ENCODE results near the gene AK8.

Gene AK8

DNA sequence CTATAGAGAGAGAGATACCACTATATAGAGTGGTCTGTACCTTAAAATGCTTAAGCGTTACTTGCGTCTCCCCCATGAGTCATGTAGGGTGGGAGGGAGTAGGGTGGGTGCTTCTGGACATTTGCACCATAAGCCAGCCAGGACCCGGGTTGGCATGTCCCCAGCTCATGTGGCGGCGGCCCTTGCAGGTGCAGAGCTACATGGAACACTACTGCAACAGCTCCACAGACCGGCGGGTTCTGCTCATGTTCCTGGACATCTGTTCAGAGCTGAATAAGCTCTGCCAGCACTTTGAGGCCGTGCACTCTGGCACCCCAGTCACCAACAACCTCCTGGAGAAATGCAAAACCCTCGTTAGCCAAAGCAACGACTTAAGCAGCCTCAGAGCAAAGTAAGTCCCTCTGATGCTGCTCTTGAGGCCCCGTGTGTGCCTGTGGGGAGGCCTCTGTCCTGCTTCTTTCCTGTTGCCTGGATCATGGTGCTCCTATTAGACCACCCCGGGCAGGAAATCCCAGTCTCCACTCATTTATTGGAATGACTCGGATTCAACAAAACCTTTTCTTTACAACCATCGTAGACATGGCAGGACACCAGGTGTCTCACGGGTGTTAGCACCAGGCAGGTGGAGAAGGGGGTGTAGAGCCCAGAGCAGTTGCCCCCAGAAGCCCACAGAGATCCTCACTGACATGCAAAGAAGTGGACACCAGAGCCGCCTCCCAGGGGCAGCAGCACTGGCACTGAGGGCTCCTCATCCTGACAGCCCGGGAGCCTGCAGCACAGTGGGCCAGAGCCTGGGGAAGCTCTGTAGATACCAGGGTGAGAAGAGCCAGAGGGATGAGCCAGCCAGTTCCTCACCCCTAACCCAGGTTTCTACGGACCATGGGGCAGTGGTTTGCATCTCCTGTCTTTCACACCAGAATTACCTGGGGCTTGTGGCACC is 9.4 kb upstream of the AK8 start:
- no peak for DNase-seq (ENCODE audit: low read depth)

DNA sequence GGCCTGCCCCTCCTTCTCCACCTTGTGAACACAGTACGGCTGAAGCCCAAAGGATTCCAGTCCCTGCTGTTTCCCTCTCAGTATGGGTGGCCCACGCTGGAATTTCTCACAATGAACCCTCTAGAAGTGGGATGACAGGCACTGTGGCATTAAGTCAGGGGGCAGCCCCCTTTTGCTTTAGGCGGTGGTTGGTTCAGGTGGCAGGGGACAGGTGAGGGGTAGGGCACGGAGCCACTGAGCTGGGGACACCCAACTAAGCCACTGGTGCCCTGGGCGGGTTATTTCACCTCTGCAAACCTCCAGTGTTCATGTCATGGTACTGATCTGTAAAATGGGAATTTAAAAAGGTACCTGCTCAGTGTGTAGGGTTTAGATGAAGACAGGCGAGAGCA is 8.2 kb upstream of the AK8 start:
- DNase-seq (ENCODE audit: low read depth): no peak

DNA sequence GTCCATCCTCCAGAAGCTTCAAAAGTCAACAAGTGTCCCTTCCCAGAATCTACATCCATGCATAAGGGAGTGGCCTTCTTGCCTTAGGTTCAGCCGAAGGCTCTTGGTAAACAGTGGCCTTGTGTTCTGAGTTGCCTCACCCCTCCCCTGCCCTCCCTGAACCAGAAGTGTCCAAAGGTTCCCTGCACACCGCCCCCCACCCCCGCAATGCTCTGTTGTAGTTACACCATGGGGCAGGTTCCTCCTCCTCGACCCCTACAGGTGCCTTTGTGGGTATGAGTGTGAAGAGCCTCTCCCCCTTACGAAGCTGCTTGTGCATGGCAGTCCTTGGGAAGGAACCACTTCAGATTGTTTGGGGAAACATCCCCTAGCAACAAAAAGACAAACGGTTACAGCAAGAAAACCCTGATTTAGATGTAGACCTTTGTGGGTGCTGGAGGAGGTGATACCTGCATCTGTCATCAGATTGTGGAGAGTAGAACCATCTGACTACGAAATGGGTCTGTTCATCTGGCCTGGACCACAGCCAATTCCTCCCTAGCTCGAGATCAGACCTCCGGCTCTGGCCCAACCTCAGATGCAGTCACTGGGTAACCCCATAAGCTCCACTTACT is 7.7 kb upstream of the AK8 start:
- no peak for DNase-seq (ENCODE audit: low read depth)

DNA sequence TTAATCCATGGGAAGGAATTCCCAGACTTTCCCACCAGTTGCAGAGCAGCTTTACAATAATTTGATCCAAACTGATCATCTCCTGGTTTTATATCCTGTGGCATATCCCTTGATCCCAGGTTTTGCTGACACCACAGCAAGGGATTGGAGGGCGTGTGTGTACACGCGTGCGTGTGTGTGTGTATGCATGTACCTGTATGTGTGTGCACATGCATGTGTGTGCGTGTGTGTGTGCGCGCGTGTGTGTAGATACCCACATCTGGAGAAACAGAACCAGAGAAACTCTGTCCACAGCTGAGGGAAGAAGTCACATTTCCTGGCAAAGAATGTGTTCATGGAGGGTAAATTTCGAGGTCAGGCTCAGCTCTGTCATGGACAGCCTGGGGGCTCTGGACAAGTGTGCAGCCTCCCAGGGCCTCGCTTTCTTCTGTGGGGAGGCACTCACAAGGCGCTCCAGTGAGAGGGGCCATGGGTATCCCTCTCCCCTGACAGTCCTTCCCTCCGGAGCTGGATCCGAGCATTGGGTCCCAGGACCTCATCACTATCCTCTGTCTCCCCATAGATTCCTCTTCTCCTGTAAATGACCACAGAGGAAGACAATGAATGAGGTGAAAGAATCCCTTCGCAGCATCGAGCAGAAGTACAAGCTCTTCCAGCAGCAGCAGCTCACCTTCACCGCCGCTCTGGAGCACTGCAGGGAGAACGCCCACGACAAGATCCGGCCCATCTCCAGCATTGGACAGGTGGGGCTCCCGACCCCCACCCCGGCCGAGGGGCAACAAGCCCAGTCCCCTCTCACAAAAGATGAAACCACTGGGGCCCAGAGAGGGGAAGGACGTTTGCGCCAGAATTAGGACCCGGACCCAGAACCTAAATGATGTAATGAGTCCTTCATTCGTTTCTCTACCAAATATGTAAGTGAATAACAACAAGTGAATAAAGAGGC is 5.5 kb upstream of the AK8 start:
- DNase-seq (ENCODE audit: low read depth): no peak

DNA sequence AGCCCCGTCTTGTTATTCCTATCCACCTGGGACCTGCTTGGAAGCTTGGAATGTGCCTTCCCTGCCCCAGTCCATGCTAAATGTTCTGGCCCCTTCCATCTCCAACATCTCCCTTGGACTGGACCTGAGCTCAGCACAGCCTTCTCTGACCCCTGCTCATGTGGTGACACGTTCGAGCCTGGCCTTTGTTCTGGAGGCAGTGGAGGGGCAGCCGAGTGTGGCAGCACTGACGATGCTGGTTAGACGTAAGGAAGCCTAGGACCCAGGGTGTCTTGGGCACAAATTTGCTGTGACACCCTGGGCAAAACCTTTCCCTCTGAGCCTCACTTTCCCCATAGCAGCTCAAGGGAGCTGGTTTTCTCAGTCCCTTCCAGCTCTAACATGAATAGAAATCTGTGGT is 4.5 kb upstream of the AK8 start:
- DNase-seq (ENCODE audit: low read depth): no peak

DNA sequence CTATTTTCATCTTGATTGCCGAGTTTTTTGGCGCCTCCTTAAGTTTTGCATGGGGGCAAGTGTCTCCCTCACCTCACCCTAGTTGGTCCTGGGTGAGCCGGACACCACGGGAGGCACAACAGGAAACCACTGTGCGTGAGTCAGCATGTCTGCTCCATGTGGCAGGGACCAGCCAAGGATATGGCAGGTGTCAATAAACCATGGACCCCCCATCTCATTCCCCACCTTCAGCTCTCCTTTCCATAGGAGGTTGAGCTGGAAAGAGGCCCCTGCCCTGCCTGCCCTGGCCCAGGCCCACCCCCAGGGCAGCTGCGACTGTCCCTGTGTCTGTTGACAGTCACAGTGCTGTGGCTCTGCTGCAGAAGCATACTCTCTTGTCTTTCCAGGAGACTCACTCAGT is 3.7 kb upstream of the AK8 start:
- DNase-seq (ENCODE audit: low read depth): no peak

DNA sequence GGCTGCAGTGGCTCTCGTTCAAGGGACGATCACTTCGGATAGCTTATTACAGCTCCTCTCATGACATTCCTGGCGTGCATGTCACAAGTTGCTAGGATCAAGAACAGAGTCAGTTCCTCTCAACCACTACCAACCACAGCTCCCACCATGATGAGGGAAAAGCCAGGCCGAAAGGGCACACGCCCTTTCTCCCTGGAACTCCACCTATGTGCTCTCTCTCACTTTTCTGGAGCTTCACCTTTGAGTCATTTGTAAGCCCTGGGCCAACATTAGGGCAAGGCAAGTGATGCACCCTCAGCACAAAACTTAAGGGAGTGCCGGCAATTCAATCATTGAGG is 2.2 kb upstream of the AK8 start:
- no peak for DNase-seq (ENCODE audit: low read depth)

DNA sequence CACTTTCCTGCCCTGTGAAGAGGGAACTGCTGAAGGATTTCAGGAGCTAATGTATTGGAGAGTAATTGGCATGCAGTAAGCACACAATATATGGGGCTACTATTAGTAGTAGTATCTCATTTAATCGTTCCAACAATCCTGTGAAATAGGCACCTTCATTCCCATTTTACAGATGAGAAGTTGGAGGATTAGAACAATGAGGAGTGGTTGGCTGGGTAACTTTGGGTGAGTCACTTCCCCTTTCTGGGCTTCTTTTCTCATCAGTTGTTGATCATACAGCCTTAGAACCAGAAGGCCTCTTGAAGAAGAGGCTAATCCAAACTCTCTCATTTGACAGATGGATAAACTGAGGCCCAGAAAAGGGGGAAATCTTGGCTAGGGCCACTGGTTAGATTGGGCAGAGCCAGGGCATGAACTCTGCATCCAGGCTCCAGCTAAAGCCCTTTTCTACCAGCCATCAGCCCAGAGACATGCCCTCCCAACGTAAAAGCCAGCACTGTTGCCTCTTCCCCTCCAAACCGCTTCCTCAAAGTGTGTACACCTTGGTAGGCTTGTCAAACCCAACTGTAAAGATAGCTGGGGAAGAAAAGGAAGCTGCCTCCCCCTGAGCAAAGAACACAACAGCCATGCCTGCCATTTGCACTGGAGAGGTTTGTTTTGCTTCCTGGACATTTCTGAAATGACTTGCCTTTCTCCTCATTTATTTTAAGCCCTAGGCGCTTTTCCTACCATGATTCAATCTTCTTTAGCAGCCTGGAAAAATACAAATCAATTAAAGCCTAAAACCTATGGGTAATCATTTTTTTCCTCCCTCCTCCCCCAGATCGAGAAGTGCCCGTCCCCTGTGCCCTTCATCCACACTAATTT is 1.6 kb upstream of the AK8 start:
- no peak for DNase-seq (ENCODE audit: low read depth)

DNA sequence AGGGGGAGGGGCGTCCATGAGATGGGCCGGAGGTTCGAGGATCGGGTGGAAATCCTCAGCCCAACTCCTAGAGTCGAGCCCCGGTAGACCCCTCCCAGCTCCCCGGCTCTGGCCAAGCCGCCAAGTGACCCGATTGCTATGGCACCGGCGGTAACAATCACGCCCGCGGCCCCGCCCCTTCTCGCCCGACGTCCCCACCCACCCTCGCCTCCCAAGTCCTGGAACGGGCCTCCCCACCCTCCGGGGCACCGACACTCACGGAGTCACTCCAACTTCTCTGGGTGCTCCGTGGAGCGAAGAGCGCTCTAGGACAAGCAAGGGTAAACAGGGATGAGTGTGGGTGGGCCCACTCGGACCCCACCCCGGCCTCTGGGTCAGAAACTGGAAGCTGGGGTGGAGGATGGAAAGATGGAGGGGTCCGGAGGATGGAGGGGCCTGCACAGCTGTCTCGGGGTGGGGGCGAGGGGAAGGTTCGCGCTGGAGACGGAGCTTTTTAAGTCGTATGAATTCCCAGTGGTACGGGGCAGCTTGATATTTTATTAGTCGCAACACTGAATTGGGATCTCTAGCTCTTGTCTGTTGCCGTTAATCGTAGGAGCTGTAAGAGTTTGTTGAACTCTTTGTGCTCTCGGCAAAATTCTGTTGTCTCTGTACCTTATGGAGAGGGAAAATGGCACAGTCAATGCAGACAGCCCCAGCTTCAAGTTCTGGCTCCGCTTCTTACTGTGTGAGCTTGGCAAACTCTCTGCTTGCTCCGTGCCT is 792 bp upstream of the AK8 start, which contains the start of gene SPACA9:
Gene SPACA9 (plus strand): TSS at position 204 of the 762 bp plus-strand sequence. CDS start 5,050 bp downstream, outside the sequence.
- no peak for DNase-seq (ENCODE audit: low read depth)

DNA sequence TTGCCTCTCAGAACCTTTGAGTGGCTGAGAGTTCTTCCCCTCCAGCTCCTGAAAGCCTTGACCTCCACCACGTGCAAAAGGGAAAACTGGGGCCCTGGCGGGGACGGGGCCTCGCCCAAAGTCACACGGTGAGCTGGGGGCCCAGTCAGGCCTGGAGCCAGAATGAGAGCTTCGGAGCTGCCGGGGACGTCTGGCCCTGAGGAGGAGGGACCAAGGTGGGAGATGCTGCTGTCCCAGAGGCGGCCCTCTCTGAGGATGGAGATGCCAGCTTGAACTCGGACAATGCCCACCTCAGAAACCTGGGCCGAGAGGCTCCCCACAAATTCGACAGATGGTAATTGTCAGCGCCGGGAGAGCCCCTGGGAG is 643 bp downstream of the AK8 start:
- DNase-seq (ENCODE audit: low read depth): no peak

DNA sequence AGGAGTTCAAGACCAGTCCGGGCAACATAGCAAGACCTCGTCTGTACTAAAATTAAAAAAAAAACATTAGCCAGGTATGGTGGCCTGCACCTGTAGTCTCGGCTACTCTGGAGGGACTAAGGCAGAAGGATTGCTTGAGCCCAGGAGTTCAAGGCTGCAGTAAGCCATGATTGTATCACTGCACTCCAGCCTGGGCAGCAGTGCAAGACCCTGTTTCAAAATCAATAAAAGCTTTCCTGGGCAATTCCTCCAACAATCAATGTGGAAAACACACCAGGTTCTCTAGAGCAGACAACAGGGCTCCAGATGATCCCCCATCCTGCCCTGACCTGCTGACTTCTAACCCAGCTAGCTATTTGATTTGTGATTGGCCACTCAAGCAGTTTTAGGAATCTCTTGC is 1.2 kb downstream of the AK8 start:
- DNase-seq (ENCODE audit: low read depth): no peak

DNA sequence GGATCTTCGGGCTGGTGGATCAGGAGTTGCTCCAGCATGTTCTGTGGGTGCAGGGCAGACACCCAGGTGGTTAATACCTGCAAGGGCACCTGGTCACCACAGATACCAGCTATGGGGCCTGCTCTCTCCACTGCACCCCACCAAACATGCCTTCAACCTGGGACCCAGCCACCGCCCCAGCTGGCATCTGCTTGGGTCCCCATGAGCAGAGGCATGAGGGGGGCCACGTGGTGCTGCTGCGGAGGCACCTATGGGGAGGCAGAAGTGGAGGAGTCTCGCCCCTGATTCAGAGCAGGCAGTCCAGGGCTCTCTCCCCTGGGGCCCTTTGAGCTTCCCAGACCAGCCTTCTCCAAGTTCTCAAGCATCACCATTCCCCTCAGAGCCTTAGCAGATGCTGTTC is 2.9 kb downstream of the AK8 start:
- no peak for DNase-seq (ENCODE audit: low read depth)

DNA sequence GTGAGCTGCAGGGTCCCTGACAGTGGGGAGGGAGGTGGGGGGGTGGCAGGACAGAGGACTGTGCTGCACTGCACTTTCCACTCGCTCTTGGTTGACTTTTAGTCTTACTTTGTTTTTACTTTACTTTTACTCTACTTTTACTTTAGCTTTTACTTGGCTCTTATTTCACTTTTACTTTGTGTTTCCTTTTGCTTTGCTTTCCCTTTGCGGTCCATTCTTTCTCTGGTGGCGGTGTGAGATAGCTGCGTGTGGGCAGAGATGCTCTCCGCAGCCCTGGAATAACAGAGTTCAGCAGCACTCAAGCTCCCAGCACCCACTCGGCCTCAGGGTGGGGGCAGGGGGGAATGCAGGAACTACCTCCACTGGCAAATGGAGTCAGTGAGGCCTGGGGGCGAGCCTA is 4.7 kb downstream of the AK8 start:
- DNase-seq (ENCODE audit: low read depth): no peak

DNA sequence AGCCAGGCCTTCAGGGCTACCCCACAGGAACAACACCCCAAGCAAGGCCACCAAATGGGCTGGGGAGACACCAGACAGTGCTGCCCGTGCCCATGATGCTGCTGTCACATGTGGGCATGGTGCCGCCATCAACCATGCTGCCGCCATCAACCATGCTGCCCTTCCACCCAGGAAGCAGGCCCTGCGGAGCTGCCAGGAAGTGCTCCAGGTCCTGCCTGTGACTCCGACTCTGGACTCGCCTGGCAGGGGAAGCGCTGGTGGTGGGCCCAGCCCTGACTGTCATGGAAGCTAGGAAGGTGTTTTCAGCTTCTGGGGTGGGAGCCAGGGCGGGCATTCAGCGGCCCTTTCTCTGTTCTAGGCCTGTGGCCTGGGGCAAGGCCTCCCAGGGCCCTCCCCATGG is 8.8 kb downstream of the AK8 start:
- DNase-seq (ENCODE audit: low read depth): no peak

DNA sequence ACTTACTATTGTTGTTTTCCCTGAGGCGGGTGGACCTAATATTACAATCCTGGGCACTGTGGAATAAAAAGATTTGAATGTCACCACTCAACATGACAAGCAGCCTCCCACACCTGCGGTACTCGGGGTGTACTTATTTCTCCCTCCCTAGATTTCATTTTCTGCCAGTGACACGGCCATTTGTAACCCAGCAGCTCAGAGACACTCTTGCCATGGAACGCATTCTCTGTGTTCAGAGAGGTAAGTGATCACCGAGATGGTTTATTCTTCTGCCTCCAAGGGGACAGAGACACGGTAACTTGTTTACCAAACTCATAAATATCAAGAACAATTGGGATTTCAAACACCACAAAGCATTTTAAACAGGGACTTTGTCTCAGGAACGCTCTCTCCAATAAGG is 11.2 kb downstream of the AK8 start:
- no peak for DNase-seq (ENCODE audit: low read depth)

DNA sequence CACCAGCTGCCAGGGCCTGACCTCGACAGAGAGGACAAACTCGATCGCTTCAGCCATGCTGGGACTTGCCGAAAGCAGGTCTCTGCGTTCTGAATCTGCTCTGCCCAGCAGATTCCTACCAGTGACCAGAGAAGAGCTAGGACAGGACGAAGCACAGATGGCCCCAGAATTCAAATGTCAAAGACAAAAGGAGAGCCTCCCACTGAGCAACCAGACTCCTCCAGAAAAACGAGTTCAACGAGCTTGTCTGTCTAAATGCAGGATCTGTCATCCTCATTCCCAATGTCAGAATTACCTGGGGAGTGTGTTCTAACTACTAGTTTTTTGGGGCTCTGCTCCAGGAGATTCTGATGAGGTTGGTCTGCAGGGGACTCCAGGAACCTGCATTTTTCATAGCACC is 13.4 kb downstream of the AK8 start:
- DNase-seq (ENCODE audit: low read depth): no peak

DNA sequence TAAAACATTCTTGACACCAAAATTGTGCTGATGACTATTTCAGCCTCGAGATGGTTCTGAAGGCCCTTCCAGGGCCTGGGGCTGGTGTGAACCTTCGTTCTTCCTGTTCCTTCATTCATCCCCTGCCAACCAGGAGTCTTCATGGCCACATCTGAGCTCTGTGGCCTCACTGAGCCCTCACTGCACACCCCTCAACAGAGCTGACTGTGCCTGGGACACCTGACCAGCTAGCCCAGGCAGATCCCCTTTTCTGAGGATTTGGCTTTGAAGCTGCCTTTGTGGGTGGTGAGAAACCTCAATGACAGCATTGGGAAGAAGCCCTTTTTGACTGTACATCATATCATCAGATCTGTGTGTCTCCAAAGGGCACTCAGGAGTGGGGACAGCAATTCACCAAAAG is 13.8 kb downstream of the AK8 start:
- DNase-seq (ENCODE audit: low read depth): no peak

DNA sequence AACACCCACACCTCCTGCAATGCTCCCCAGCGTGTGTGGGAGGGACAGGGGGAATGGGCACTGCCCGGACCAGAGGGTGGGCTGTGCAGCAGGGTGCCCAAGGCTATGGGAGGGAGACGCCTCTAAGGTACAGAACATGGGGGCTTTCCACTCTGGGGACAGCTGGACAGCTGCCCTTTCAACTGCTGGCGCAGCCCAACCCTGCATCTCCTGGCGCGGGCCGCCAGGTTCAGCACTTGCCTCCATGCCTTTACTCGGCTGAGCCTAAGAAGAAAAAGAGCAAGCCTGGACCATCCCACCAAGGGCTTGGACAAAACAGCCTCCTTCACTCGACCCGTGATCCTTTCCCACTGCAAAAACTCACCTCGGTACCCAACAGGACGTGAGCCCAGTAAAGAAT is 15.0 kb downstream of the AK8 start:
- no peak for DNase-seq (ENCODE audit: low read depth)

DNA sequence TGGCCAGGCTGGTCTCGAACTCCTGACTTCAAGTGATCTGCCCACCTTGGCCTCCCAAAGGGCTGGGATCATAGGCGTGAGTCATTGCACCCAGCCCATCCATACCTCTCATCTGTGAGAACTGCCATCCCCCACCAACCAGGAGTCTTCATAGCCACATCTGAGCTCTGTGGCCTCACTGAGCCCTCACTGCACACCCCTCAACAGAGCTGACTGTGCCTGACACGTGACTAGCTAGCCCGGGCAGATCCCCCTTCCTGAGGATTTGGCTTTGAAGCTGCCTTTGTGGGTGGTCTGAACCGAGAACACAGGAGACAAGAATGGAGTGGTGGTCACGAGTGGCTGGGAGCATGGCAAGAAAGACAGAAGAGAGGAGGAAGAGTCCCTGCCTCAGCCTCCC is 15.6 kb downstream of the AK8 start:
- DNase-seq (ENCODE audit: low read depth): no peak

DNA sequence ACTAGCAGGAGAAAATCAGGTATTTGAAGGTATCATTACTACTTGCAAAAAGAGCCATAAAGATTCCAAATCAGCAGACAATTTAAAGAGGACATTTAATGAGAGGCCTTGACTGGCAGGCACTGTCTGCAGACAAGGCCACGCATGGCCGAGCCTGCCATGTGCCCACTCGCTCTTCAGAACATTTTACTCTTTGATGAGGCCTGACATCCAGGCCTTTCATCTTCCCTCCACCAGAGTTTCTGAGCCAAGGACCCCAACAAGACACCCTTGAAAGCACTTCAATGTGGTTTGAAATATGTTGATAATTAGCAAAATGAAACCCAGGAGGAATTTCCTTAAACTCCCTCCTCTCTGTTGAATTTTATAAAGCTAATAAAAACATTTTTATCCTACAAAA is 16.4 kb downstream of the AK8 start:
- DNase-seq (ENCODE audit: low read depth): no peak

DNA sequence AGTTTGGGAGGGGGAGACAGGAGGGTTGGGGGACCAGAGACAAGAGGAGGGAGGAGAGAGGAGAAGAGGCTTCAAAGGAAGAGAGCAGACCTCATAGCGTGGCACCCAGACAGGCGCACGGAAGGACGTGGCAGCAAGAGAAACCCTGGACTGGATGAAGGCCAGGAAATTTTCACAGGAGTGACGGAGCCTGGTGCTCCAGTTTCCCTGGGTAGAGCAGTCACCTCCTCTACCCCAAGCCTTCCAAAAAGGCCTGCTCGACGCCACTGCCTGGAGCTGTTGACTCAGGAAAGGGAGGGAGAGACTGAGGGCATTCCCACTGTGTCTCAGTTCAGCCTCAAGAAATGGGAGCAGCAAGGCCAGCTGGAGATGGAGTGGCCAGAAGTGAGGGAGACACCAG is 19.3 kb downstream of the AK8 start:
- DNase-seq (ENCODE audit: low read depth): no peak
